Karpas-422 (cell line): ENCODE measurements around the gene CCSER1. TPM values are rescaled to one million over a fixed set of nuclear protein-coding genes. Genes with fewer than 3 reads are reported as not detected.

ENCODE experiments used
- DNase-seq: peaks from one replicate; pipeline ENCODE4 v3.0.0-alpha.2; 2015
- H2AFZ ChIP-seq: fragments of 200-600 bp; sonication (generic); 2 replicates; pipeline ENCODE4 v1.6.1; 2014; ENCODE audit warnings: antibody characterized with exemption, low read length, mixed read lengths
- H3K27ac ChIP-seq: fragments of 200-600 bp; sonication (generic); 2 replicates; pipeline ENCODE4 v1.5.1; 2014; ENCODE audit warnings: mild to moderate bottlenecking, low read length, moderate library complexity
- H3K27me3 ChIP-seq: fragments of 200-600 bp; sonication (generic); 2 replicates; pipeline ENCODE4 v1.6.1; 2014; ENCODE audit warnings: low read length, mixed read lengths
- H3K36me3 ChIP-seq: fragments of 200-600 bp; sonication (generic); 2 replicates; pipeline ENCODE4 v1.6.1; 2014; ENCODE audit warnings: low read length, mixed read lengths; ENCODE audit not compliant: insufficient read depth
- H3K4me1 ChIP-seq: fragments of 200-600 bp; sonication (generic); 2 replicates; pipeline ENCODE4 v1.6.1; 2014; ENCODE audit warnings: mild to moderate bottlenecking, low read length, mixed read lengths
- H3K4me2 ChIP-seq: fragments of 200-600 bp; sonication (generic); 2 replicates; pipeline ENCODE4 v1.6.1; 2014; ENCODE audit warnings: low read length, low read depth, mild to moderate bottlenecking; ENCODE audit not compliant: poor library complexity, severe bottlenecking
- H3K4me3 ChIP-seq: fragments of 200-600 bp; sonication (generic); 2 replicates; pipeline ENCODE4 v1.5.1; 2014; ENCODE audit warnings: mild to moderate bottlenecking, antibody characterized with exemption, low read length, mixed read lengths
- H3K79me2 ChIP-seq: fragments of 200-600 bp; sonication (generic); 2 replicates; pipeline ENCODE4 v1.6.1; 2014; ENCODE audit warnings: mild to moderate bottlenecking, low read length, mixed read lengths
- H3K9ac ChIP-seq: fragments of 200-600 bp; sonication (generic); 2 replicates; pipeline ENCODE4 v1.6.0; 2014; ENCODE audit warnings: low read length
- H3K9me2 ChIP-seq: fragments of 200-600 bp; sonication (generic), shearing (Covaris generic); replicated peaks from 2 replicates; pipeline ENCODE4 v1.6.0; 2014; ENCODE audit warnings: mild to moderate bottlenecking, low read length, moderate library complexity; ENCODE audit not compliant: insufficient read depth
- H3K9me3 ChIP-seq: fragments of 300-700, 200-600 bp; sonication (generic); 2 replicates; pipeline ENCODE4 v1.6.1; 2014; ENCODE audit warnings: low read length, mixed read lengths
- H4K20me1 ChIP-seq: fragments of 200-600 bp; sonication (generic); 2 replicates; pipeline ENCODE4 v1.6.1; 2014; ENCODE audit warnings: mild to moderate bottlenecking, antibody characterized with exemption, low read length, low read depth; ENCODE audit not compliant: insufficient read depth
- total RNA-seq: library from RNA; depleted of rRNA; stranded (reverse); fragments of >200 nt; shearing (Covaris generic); gene quantifications from 2 replicates; pipeline ENCODE4 v1.2.3, GENCODE V29; 2014; ENCODE audit warnings: low replicate concordance

The CCSER1 gene
- total RNA-seq, 1 experiment from 2014 or later: 3.6 TPM

DNA sequence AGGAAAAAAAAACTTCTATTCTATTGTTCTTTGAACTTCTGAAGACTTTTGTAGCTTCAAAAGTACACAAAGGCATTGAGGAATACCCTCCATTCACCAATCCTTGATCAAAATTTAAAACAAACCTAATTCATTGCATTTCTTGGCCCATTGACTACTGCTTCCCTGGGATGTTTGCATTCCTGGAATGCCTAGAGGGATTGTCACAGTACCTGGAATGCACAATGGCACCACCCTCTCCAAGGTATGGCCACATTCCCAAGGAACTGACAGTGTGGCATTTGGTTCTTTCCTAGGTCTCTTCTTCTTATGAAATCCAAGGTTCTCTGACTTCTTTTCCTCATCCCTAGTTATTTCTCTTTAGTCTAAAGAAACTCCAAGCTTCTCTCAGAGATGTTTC is 600.7 kb downstream of the CCSER1 start:
- Histone ChIP-seq H3K79me2 (no peaks in the 10 kb centered on the region), H3K9me3 (no peaks in the 10 kb centered on the region), H3K4me1 (no peaks in the 10 kb centered on the region), H3K9ac (no peak overlapping the region), H3K9me2 (peaks cover 3% of the 10 kb centered on the region; the same call in 1 of the 2 replicates), H4K20me1 (no peaks in the 10 kb centered on the region), H3K27ac (no peak overlapping the region), H3K4me2 (no peak overlapping the region), H3K36me3 (no peaks in the 10 kb centered on the region), H3K4me3 (no peak overlapping the region), H3K27me3 (no peaks in the 10 kb centered on the region), H2AFZ (no peak overlapping the region)
- no peak for DNase-seq

DNA sequence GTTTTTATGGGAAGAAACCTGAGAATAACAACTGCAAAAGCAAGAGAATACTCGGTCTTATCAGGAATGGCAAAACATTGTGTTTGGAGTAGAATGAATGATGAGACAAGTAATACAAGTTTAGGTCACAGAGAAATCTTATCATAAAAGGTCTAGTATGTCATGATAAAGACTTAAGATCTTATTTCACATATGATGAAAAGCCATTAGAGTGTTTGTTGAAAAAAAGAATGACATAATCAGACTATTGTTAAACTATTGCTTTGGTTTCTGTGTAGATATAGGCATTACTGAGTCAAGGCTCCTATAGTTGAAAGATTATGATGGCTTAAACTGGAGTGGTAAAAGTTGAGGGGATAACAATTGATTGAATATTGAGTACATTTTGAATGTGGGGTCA is 603.6 kb downstream of the CCSER1 start:
- H3K9me2 ChIP-seq: peaks cover 3% of the 10 kb centered on the region; the same call in 1 of the 2 replicates
- no peak for DNase-seq
- no peaks in the 10 kb centered on the region for H4K20me1 ChIP-seq
- H3K4me3 ChIP-seq: no peak overlapping the region
- H3K9me3 ChIP-seq: peaks cover under 1% of the 10 kb centered on the region; the same call in 1 of the 2 replicates
- H3K27ac ChIP-seq: no peak overlapping the region
- no peaks in the 10 kb centered on the region for H3K79me2 ChIP-seq
- H3K9ac ChIP-seq: no peak overlapping the region
- H3K27me3 ChIP-seq: no peaks in the 10 kb centered on the region
- H3K4me1 ChIP-seq: no peaks in the 10 kb centered on the region
- no peaks in the 10 kb centered on the region for H3K36me3 ChIP-seq
- H2AFZ ChIP-seq: no peak overlapping the region
- no peak overlapping the region for H3K4me2 ChIP-seq

DNA sequence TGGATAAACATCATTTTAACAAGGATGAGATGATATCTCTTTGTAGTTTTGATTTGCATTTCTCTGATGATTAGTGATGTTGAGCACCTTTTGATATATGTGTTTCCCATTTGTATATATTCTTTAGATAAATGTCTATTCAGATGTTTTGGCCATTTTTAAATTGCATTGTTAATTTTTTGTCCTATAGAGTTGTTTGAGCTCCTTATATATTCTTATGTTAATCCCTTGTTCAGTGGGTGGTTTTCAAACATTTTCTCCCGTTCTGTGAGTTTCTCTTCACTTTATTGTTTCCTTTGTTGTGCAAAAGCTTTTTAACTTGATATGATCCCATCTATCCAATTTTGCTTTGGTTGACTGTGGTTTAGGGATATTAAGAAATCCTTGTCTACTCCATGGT is 606.0 kb downstream of the CCSER1 start:
- DNase-seq: no peak
- H2AFZ ChIP-seq: no peak overlapping the region
- H3K9ac ChIP-seq: no peak overlapping the region

GRCh38 chr4:90745176-90745575 is 618.0 kb downstream of the CCSER1 start:
- H3K9me3 ChIP-seq: peaks cover 6% of the 10 kb centered on the region; the same call in 1 of the 2 replicates
- H3K36me3 ChIP-seq: no peaks in the 10 kb centered on the region
- no peak for DNase-seq

More for the DNA sequence above, 606.0 kb downstream of the CCSER1 start:
- no peaks in the 10 kb centered on the region for H3K4me1 ChIP-seq
- H3K9me2 ChIP-seq: peaks cover 3% of the 10 kb centered on the region; the same call in 1 of the 2 replicates
- no peaks in the 10 kb centered on the region for H3K79me2 ChIP-seq
- H3K36me3 ChIP-seq: no peaks in the 10 kb centered on the region
- no peak overlapping the region for H3K4me3 ChIP-seq
- H3K27ac ChIP-seq: no peak overlapping the region
- peaks cover 3% of the 10 kb centered on the region for H3K9me3 ChIP-seq
- H3K4me2 ChIP-seq: no peak overlapping the region
- no peaks in the 10 kb centered on the region for H4K20me1 ChIP-seq
- no peaks in the 10 kb centered on the region for H3K27me3 ChIP-seq

GRCh38 chr4:90753068-90753467 is 625.9 kb downstream of the CCSER1 start:
- no peak overlapping the region for H3K27ac ChIP-seq
- H3K79me2 ChIP-seq: no peaks in the 10 kb centered on the region
- no peak overlapping the region for H3K9ac ChIP-seq
- no peak overlapping the region for H3K4me3 ChIP-seq
- no peaks in the 10 kb centered on the region for H3K27me3 ChIP-seq
- no peaks in the 10 kb centered on the region for H3K36me3 ChIP-seq
- no peak for DNase-seq
- H4K20me1 ChIP-seq: no peaks in the 10 kb centered on the region
- no peaks in the 10 kb centered on the region; the same call in 1 of the 2 replicates for H3K9me3 ChIP-seq
- H3K4me2 ChIP-seq: no peak overlapping the region
- H3K4me1 ChIP-seq: no peaks in the 10 kb centered on the region
- no peaks in the 10 kb centered on the region for H3K9me2 ChIP-seq
- H2AFZ ChIP-seq: no peak overlapping the region

More at GRCh38 chr4:90745176-90745575, 618.0 kb downstream of the CCSER1 start:
- H2AFZ ChIP-seq: no peak overlapping the region
- no peak overlapping the region for H3K27ac ChIP-seq
- H3K27me3 ChIP-seq: no peaks in the 10 kb centered on the region
- H3K4me1 ChIP-seq: no peaks in the 10 kb centered on the region
- H3K9ac ChIP-seq: no peak overlapping the region
- H3K4me3 ChIP-seq: no peak overlapping the region
- no peak overlapping the region for H3K4me2 ChIP-seq
- no peaks in the 10 kb centered on the region for H4K20me1 ChIP-seq
- no peaks in the 10 kb centered on the region for H3K9me2 ChIP-seq
- H3K79me2 ChIP-seq: no peaks in the 10 kb centered on the region

DNA sequence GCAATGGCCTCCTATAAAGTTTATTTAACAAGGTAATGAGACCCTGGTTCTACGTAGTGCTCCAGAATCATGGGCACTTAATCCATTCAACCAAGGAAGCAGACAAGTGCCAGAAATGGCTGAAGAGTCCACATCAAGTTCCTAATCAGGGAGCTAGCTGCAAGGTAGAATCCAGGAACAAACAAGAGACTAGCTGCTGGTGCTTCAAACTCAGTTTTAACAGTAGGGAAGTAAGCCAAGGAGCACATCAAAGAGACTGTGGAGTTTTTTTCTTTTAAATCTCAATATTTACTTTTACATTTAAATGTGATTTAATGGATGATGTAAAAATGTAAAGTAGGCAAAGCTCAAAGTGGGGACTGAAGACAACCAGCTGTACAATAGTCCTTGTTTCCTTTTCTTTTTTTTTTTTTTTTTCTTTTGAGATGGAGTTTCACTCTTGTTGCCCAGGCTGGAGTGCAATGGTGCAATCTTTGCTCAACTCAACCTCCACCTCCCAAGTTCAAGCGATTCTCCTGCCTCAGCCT is 630.4 kb downstream of the CCSER1 start:
- no peak for DNase-seq
- Histone ChIP-seq H4K20me1 (no peaks in the 10 kb centered on the region), H2AFZ (no peak overlapping the region), H3K4me2 (no peak overlapping the region), H3K9ac (no peak overlapping the region), H3K9me3 (peaks cover 3% of the 10 kb centered on the region; the same call in 1 of the 2 replicates), H3K4me3 (no peak overlapping the region), H3K36me3 (no peaks in the 10 kb centered on the region), H3K27me3 (no peaks in the 10 kb centered on the region), H3K79me2 (no peaks in the 10 kb centered on the region), H3K27ac (no peak overlapping the region), H3K4me1 (no peaks in the 10 kb centered on the region), H3K9me2 (no peaks in the 10 kb centered on the region)

DNA sequence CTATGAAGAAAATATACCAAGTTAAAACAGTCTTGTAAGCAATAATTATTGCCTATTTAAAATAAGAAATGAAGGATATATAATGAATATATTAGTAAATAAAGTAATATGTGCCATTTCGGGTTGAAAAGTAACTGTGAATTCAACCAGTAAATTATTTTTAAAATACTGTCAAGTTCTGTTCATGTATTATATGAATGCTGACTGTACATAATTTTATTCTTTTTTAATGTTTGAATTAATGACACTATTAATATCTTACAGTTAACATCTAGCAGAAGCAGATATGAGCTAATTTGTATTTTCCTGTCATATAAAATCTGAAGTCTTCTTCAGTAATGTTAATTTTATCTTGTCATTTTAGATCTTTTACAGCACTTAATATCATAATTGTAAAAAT is 632.9 kb downstream of the CCSER1 start:
- H3K9me3 ChIP-seq: peaks cover 3% of the 10 kb centered on the region; the same call in 1 of the 2 replicates
- H3K4me1 ChIP-seq: no peaks in the 10 kb centered on the region
- H3K9ac ChIP-seq: no peak overlapping the region
- H3K36me3 ChIP-seq: no peaks in the 10 kb centered on the region
- no peak overlapping the region for H3K4me3 ChIP-seq
- H4K20me1 ChIP-seq: no peaks in the 10 kb centered on the region
- DNase-seq: no peak
- no peak overlapping the region for H3K4me2 ChIP-seq
- no peak overlapping the region for H3K27ac ChIP-seq
- H3K9me2 ChIP-seq: no peaks in the 10 kb centered on the region
- no peak overlapping the region for H2AFZ ChIP-seq
- H3K79me2 ChIP-seq: no peaks in the 10 kb centered on the region
- no peaks in the 10 kb centered on the region for H3K27me3 ChIP-seq

GRCh38 chr4:90766837-90767236 is 639.6 kb downstream of the CCSER1 start:
- Histone ChIP-seq H3K79me2 (no peaks in the 10 kb centered on the region), H2AFZ (no peak overlapping the region), H3K27ac (no peak overlapping the region)

More at GRCh38 chr4:90766837-90767236, 639.6 kb downstream of the CCSER1 start:
- no peaks in the 10 kb centered on the region for H3K27me3 ChIP-seq
- H3K36me3 ChIP-seq: no peaks in the 10 kb centered on the region
- no peak overlapping the region for H3K9ac ChIP-seq
- H4K20me1 ChIP-seq: no peaks in the 10 kb centered on the region
- no peak for DNase-seq
- 0 out of 2 replicates have a peak, but pooled peaks cover 4% of the 10 kb centered on the region for H3K9me3 ChIP-seq
- no peaks in the 10 kb centered on the region for H3K9me2 ChIP-seq
- H3K4me3 ChIP-seq: no peak overlapping the region
- no peak overlapping the region for H3K4me2 ChIP-seq
- no peaks in the 10 kb centered on the region for H3K4me1 ChIP-seq
